ENCODE data around the gene NME1.

NME1 gene

GRCh38 chr17:51189162-51189561, 35.8 kb downstream of the NME1 start:
- TF ChIP-seq NFIC (IDR thresholded peaks at IDR 0.05) (no peak), REST (IDR thresholded peaks at IDR 0.05; ENCODE audit: low read depth) (no peak), USF1 (IDR thresholded peaks at IDR 0.05) (no peak), ZBTB7A (IDR thresholded peaks at IDR 0.05; ENCODE audit: low read depth) (no peak), MAX (IDR thresholded peaks at IDR 0.05) (no peak), EGR1 (IDR thresholded peaks at IDR 0.05) (no peak), CREB1 (IDR thresholded peaks at IDR 0.05; ENCODE audit: low read depth) (no peak), RAD21 (IDR thresholded peaks at IDR 0.05; ENCODE audit: low read depth) (no peak), TCF12 (IDR thresholded peaks at IDR 0.05; ENCODE audit: low read depth) (no peak), FOXM1 (IDR thresholded peaks at IDR 0.05; ENCODE audit: borderline replicate concordance, low read depth) (no peak), EP300 (IDR thresholded peaks at IDR 0.05; ENCODE audit: borderline replicate concordance) (no peak), CEBPB (IDR thresholded peaks at IDR 0.05) (no peak), TEAD4 (IDR thresholded peaks at IDR 0.05) (no peak), TAF1 (IDR thresholded peaks at IDR 0.05; ENCODE audit: low read depth) (no peak), YY1 (IDR thresholded peaks at IDR 0.05; ENCODE audit: low read depth) (no peak)

GRCh38 chr17:51189628-51190027, 36.3 kb downstream of the NME1 start:
- no peak for TF ChIP-seq USF1 (IDR thresholded peaks at IDR 0.05)
- no peak for TF ChIP-seq EGR1 (IDR thresholded peaks at IDR 0.05)
- TF ChIP-seq FOXM1 (IDR thresholded peaks at IDR 0.05; ENCODE audit: borderline replicate concordance, low read depth): no peak
- no peak for TF ChIP-seq ZBTB7A (IDR thresholded peaks at IDR 0.05; ENCODE audit: low read depth)
- no peak for TF ChIP-seq TAF1 (IDR thresholded peaks at IDR 0.05; ENCODE audit: low read depth)
- no peak for TF ChIP-seq TEAD4 (IDR thresholded peaks at IDR 0.05)
- no peak for TF ChIP-seq EP300 (IDR thresholded peaks at IDR 0.05; ENCODE audit: borderline replicate concordance)
- TF ChIP-seq MAX (IDR thresholded peaks at IDR 0.05): no peak
- TF ChIP-seq CREB1 (IDR thresholded peaks at IDR 0.05; ENCODE audit: low read depth): no peak
- TF ChIP-seq CEBPB (IDR thresholded peaks at IDR 0.05): no peak
- no peak for TF ChIP-seq YY1 (IDR thresholded peaks at IDR 0.05; ENCODE audit: low read depth)
- TF ChIP-seq REST (IDR thresholded peaks at IDR 0.05; ENCODE audit: low read depth): no peak
- no peak for TF ChIP-seq RAD21 (IDR thresholded peaks at IDR 0.05; ENCODE audit: low read depth)
- no peak for TF ChIP-seq TCF12 (IDR thresholded peaks at IDR 0.05; ENCODE audit: low read depth)
- TF ChIP-seq NFIC (IDR thresholded peaks at IDR 0.05): no peak

GRCh38 chr17:51191895-51192294, 38.5 kb downstream of the NME1 start:
- no peak for TF ChIP-seq EGR1 (IDR thresholded peaks at IDR 0.05)
- TF ChIP-seq TEAD4 (IDR thresholded peaks at IDR 0.05): no peak
- TF ChIP-seq CEBPB (IDR thresholded peaks at IDR 0.05): no peak
- no peak for TF ChIP-seq CREB1 (IDR thresholded peaks at IDR 0.05; ENCODE audit: low read depth)

GRCh38 chr17:51197754-51198153, 44.4 kb downstream of the NME1 start:
- TF ChIP-seq REST (IDR thresholded peaks at IDR 0.05; ENCODE audit: low read depth) (peak; percentile 20; the same call in 1 of the 2 replicates), TEAD4 (IDR thresholded peaks at IDR 0.05) (no peak)

GRCh38 chr17:51200295-51200694, 46.9 kb downstream of the NME1 start:
- TF ChIP-seq ZBTB7A (IDR thresholded peaks at IDR 0.05; ENCODE audit: low read depth) (no peak), MAX (IDR thresholded peaks at IDR 0.05) (no peak), EGR1 (IDR thresholded peaks at IDR 0.05) (no peak), CREB1 (IDR thresholded peaks at IDR 0.05; ENCODE audit: low read depth) (no peak), REST (IDR thresholded peaks at IDR 0.05; ENCODE audit: low read depth) (no peak), FOXM1 (IDR thresholded peaks at IDR 0.05; ENCODE audit: borderline replicate concordance, low read depth) (no peak), NFIC (IDR thresholded peaks at IDR 0.05) (no peak), TAF1 (IDR thresholded peaks at IDR 0.05; ENCODE audit: low read depth) (no peak), TEAD4 (IDR thresholded peaks at IDR 0.05) (no peak), TCF12 (IDR thresholded peaks at IDR 0.05; ENCODE audit: low read depth) (no peak)
